Measurements from ENCODE around the gene CYBA.

Gene CYBA

GRCh38 chr16:88662222-88662842, 11.5 kb upstream of the CYBA start:
- no peak for TF ChIP-seq POLR2A (IDR thresholded peaks at IDR 0.05; ENCODE audit: low read depth, low read length)
- FAIRE-seq (no peak), DNase-seq (ENCODE audit: insufficient read length, low spot score) (no peak)

DNA sequence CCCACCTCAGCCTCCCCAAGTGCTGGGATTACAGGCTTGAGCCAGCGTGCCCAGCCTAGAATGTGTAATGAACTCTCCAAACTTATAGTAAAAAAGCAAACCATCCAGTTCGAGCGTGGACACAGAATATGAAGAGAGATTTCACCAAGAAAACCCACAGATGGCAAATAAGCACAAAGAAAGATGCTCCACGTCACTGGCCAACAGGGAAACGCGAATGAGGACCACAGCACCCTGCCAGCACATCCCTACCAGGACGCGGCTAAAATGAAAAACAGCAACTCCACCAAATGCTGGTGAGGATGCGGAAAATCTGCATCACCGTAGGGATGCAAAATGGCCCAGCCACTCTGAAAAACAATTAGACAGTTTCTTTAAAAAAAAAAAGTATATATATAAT, 10.6 kb upstream of the CYBA start:
- FAIRE-seq = no peak
- TF ChIP-seq POLR2A (IDR thresholded peaks at IDR 0.05; ENCODE audit: low read depth, low read length) = no peak
- DNase-seq (ENCODE audit: insufficient read length, low spot score) = no peak

DNA sequence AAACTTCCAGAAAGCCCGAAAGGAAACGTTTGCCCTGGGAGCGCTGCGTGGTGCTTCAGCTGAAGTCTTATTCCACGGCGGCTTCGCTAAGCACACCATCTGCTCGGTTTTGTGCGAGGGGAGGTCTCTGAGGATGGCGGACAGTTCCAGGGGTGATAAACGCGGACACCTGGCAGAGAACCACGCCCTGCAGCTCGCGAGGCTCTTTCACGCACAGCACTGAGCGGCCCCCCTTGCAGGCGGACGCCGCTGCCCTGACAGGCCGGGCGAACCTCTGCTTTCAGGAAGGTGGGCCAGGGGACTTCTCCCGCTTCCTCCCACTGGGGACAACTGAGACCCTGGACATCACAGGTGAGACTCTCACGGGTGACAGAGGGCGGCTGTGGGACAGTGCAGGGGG, 8.3 kb upstream of the CYBA start:
- no peak for TF ChIP-seq POLR2A (IDR thresholded peaks at IDR 0.05; ENCODE audit: low read depth, low read length)
- FAIRE-seq (no peak), DNase-seq (ENCODE audit: insufficient read length, low spot score) (no peak)

- TF ChIP-seq POLR2A (IDR thresholded peaks at IDR 0.05; ENCODE audit: low read depth, low read length) = no peak
- DNase-seq (ENCODE audit: insufficient read length, low spot score) (no peak), FAIRE-seq (no peak)
Measured at GRCh38 chr16:88658714-88659113, 7.9 kb upstream of the CYBA start.

DNA sequence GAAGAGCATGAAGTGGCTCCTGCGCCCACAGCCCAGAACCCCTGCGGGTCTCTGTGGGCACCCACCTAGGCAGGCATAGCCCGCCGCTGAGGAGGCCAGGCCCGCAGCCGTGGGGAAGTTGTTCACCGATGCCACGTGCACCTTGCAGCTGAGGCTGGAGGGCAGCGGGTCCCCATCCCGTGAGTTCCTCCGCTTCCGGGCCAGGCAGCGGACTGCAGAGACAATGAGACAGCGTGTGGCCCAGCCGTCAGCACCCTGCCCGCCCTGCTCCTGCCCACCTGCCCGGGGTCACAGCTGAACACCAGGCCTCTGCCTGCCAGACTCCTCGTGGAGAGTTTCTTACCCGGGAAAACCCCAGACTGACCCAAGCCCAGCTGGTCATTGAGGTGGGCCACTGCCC, 6.5 kb upstream of the CYBA start:
- no peak for FAIRE-seq

DNA sequence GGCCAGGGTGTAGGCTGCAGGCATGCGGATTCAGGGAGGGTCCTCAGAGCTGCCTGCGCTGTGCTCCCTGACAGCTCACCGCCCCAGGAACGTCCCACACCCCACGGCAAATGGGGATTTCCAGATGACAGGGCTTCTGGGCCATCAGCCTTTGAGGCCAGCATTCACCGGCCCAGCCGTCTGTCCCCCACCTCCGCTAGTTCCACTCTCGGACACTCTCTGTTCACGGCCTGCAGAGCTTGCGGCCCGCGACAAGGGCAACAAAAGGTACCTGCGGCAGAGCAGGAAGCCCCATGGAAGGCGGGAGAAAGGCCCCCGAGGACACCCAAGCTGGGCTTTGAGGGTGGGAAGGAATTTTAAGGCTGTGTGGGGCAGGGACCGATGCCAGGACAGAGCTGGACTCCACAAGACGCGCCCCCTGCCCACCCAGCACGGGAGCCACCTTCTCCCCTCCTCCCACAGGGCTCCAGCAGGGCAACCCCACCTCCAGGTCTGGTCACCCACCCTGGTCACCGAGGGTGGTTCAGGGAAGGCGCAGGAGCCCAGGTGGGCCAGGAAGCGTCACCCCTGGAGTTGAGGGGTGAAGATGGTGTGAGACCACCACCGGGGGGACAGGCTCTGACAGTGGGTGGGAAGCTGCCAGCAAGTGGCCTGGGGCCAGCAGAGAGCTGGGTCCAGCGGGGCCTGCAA, 5.6 kb upstream of the CYBA start:
- DNase-seq (ENCODE audit: insufficient read length, low spot score) (no peak), FAIRE-seq (no peak)
- TF ChIP-seq POLR2A (IDR thresholded peaks at IDR 0.05; ENCODE audit: low read depth, low read length) = no peak

More for the DNA sequence above, 6.5 kb upstream of the CYBA start:
- no peak for DNase-seq (ENCODE audit: insufficient read length, low spot score)
- no peak for TF ChIP-seq POLR2A (IDR thresholded peaks at IDR 0.05; ENCODE audit: low read depth, low read length)

DNA sequence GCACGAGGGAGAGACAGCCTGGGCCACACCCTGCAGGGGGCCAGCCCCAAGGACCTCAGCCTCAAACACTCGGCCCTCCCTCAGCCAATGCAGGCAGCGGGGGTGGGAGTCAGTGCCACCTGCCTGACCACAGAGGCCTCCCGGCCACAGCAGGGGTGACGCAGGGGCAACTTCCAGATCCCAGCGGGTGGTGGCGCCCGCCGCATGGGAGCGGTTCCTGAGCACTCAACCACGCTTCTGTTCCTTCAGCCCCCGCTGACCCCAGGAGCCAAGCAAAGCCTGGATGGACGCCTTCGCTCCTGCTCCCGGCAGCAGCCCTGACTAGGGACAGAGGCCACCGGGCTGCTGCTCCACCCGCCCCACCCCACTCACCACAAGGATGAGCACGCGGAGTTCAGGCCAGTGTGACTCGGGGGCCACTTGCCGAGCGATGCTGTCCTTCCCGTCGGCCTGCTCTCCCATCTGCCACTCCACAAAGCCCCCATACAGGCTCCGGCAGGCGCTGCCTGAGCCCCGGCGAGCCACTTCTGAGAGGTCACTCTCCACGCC, 5.0 kb upstream of the CYBA start:
- no peak for FAIRE-seq
- no peak for DNase-seq (ENCODE audit: insufficient read length, low spot score)
- no peak for TF ChIP-seq POLR2A (IDR thresholded peaks at IDR 0.05; ENCODE audit: low read depth, low read length)

DNA sequence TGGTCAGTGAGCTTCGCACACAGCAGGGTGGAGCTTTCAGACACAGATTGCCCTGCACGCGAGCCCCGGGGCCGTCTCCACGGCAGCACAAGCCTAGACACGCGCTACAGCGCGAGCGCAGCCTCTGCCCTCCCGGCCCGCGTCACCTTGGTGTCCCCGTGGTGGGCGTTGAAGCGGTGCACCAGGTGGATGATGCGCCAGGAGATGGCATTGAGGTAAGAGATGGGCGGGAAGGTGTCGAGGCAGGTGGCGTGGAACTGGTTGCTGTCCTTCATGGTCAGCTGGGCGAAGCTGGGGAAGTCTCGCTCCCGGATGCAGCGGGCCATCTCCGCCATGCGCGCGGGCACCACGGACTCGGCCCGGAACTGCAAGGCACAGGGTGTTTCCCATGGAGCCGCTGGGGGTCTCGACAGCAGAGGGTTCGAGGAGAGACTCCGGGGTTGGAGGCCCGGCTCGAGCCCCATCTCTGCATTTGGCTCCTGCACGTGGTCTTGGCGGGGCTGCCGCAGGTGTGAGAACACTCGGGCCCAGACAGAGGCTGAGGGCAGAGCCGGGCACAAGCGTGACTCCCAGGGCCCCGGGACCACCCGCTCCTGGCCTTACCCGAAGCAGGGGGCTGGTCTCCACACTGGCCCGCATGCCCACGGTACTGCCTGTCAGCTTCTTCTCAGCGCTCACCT, 4.3 kb upstream of the CYBA start:
- FAIRE-seq (no peak), DNase-seq (ENCODE audit: insufficient read length, low spot score) (no peak)
- TF ChIP-seq POLR2A (IDR thresholded peaks at IDR 0.05; ENCODE audit: low read depth, low read length) = no peak

- DNase-seq (ENCODE audit: insufficient read length, low spot score) (no peak), FAIRE-seq (no peak)
- TF ChIP-seq POLR2A (IDR thresholded peaks at IDR 0.05; ENCODE audit: low read depth, low read length) = no peak
Measured at GRCh38 chr16:88654363-88655052, 3.7 kb upstream of the CYBA start.

DNA sequence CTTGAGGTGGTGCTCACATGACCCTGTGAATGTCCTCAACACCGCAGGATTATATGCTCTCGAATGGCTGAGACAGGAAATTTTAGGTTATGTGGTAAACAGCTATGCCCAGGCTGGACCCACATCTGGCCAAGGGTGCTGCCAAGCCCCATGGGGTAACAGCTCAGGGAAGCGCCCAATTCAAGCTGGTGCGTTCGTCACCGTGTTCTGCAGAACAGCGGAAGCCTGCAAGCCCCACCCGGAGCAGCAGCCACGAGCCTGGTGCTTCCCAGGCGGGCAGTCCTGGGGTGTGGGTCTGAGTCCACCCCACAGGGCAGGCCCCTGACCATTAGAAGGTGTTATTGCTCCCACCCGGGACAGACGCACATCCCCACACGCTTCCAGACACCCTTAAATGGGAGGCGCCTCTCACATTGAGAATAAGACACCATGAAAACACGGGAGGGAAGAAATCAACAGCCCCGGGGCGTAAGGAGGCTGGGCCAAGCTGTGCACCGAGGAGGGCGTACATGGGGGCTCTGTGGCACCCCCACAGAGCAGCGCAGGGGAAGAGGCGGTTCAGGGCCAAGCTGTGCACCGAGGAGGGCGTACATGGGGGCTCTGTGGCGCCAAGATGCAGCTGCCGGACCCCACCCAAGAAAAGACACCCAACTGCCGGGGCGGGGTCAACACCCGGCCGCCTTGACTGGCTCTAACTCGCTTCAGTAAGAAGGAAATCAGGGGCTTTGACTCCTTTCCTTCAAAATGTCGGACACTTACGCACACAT, 2.9 kb upstream of the CYBA start:
- FAIRE-seq = no peak
- TF ChIP-seq POLR2A (IDR thresholded peaks at IDR 0.05; ENCODE audit: low read depth, low read length) = no peak
- no peak for DNase-seq (ENCODE audit: insufficient read length, low spot score)

DNA sequence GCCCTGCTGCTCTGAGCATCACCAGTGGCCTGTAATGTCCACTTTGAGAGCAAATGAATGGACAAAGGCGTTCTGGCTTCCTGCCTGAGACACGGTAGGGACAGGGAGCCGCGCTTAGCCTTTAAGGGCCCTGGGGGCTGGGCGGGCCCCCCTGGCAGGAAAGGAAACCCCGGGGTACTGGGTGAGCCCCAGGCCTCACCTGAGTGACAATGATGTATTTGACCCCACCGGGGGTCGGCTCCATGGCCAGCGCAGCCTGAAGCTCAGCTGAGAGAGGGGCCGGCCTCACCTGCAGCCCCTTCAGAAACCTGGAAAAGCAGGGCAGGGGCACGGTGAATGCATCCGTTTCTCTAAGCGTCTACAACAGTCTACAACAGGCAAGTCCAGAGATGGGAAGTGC, 2.2 kb upstream of the CYBA start:
- no peak for DNase-seq (ENCODE audit: insufficient read length, low spot score)
- no peak for FAIRE-seq
- TF ChIP-seq POLR2A (IDR thresholded peaks at IDR 0.05; ENCODE audit: low read depth, low read length) = no peak

GRCh38 chr16:88652762-88653063, 1.9 kb upstream of the CYBA start:
- FAIRE-seq (no peak), DNase-seq (ENCODE audit: insufficient read length, low spot score) (no peak)
- TF ChIP-seq POLR2A (IDR thresholded peaks at IDR 0.05; ENCODE audit: low read depth, low read length) = no peak

GRCh38 chr16:88651989-88652761, 1.3 kb upstream of the CYBA start:
- TF ChIP-seq POLR2A (IDR thresholded peaks at IDR 0.05; ENCODE audit: low read depth, low read length) = no peak
- DNase-seq (ENCODE audit: insufficient read length, low spot score) (no peak), FAIRE-seq (no peak)
